LoVo (cell line): ENCODE measurements around the gene WEE1.
"Not testable (repeated sequence)": the region's sequence is repeated elsewhere in the genome, so short reads cannot be mapped to it uniquely, and the experiment has no call there.

Source experiments
- DNase-seq: peaks from one replicate; pipeline ENCODE4 v3.0.0-alpha.2; 2016; ENCODE audit warnings: low spot score

Gene WEE1

DNA sequence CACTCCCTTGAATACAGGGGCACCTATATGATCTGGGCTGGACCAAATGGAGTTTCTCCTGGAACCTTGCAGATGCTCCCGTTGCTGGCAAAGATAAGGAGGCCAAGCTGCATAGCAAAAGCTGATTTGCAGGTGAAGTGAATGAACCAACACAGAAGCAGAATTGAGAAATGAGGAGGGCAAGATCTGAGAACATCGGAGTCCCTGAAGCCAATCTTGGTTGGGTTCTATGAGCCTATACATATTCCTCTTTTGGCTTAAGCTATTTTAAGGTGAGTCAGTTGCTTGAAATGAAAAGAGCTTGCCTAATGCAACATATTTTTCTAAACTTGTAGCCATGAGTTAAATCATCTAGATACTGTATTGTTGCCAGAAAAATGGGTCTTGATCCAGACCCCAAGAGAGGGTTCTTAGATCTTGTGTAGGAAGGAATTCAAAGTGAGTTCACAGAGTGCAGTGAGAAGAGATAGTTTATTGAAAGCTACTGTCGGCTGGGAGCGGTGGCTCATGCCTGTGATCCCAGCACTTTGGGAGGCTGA is 23.5 kb downstream of the WEE1 start:
- DNase-seq, result no peak

DNA sequence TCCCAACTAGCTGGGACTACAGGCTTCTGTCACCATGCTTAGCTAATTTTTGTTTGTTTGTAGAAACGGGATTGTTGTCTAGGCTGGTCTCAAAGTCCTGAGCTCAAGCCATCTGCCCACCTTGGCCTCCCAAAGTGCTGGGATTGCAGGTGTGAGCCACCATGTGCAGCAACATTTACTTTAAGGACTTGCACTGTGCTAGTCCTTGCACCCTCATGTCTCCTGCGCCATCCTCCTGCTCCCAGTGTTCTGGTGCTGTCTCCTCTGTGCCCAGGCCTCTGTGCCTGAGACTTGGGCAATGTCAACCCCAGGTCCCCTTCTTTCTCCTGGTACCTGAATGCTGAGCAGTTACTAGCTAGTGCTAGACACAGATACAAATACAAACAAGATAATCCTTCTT is 26.7 kb downstream of the WEE1 start:
- DNase-seq, result no peak

DNA sequence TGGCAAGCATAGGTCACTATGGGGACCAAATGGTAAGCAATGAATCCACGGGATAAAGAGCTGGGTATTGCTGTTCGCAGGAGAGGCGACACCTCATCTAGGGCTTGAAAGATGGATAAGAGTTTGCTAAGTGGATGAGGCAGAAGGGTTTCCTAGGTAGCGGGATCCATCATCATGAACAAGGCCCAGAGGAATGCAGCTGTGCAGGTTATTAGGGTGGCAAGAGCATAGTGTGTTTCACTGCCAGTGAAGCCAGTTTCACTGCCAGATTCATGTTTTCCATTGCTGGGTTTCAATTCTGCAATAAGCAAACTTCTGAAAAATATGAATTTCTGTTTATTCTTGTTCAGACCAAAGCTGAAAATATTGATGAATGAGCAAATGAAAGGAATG is 27.2 kb downstream of the WEE1 start:
- no peak for DNase-seq

DNA sequence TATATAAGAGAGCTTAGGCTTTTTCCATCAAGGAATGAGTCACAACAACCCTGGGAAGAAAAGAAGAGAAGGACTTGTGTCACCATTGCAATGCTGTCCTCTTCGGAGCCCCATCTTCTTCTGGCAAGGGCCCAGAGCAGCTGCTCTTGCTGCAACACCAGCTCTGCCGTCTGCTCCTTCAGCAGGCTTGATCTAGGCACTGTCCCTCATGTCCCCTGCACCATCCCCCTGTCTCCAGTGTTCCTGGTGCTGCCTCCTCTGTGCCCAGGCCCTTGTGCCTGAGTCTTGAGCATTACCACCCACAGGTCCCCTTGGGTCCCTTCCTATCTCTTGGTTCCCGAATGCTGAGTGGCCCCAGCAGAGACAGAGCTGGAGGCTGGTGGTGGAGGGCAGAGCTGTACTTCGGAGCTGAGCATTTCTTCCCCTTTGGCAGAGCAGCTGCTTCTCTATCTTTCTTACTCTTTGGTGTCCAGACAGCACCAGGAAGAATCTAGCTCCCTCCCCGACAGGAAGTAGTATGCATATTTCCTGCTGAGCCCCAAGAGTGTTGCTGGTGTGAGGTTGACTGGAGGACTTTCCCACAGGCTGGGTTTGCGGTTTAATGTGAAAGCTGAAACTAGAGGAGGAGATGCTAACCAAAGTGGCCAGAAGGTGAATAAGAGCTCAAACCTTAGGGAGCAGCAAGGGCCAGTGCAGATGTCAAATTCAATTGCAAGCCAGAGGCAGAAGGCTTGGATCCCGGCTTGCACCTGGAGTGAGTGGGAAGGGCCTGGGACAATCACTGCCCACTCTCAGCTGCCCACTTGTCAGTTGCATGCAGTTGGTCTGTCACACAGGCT is 27.8 kb downstream of the WEE1 start:
- no peak for DNase-seq

- DNase-seq, result no peak
These were observed 28.4 kb downstream of the WEE1 start for GRCh38 chr11:9601876-9602199.

DNA sequence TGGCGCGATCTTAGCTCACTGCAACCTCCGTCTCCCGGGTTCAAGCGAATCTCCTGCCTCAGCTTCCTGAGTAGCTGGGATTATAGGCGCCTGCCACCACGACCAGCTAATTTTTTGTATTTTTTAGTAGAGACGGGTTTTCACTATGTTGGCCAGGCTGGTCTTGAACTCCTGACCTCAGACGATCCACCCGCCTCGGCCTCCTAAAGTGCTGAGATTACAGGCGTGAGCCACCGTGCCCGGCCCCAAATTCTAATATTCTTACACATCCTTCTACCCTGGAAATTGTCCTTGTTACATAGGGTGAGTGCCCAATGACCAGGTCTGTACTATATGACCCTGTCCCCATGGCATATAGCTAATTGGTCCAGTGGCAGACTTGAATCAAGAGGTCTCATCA is 29.7 kb downstream of the WEE1 start:
- not testable (repeated sequence) for DNase-seq

GRCh38 chr11:9604134-9604533 is 30.7 kb downstream of the WEE1 start:
- DNase-seq, result no peak

DNA sequence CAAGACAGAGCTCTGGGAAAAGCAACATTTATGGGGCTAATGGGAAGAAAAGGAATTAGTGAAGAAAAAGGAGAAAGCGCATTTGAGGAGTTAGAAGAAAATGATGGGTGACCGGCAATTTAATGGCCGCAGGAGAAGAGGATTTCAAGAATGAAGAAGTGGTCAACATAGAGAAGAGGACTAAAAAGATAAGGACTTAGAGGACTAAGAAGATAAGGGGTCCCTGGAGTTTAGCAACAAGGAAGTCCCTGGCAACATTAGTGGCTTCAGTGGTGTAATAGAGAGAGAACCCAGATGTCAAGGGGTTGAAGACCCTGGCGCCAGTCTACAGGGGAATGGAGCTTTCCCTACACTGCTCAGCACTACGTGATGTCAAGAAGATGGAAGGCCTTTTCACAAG is 32.3 kb downstream of the WEE1 start:
- no peak for DNase-seq

GRCh38 chr11:9606809-9607510 is 33.5 kb downstream of the WEE1 start:
- DNase-seq, result peak; percentile 65

- DNase-seq, result no peak
These were observed 34.0 kb downstream of the WEE1 start for GRCh38 chr11:9607511-9607899.

GRCh38 chr11:9609002-9609759 is 35.7 kb downstream of the WEE1 start:
- no peak for DNase-seq

GRCh38 chr11:9609841-9610240 is 36.4 kb downstream of the WEE1 start:
- DNase-seq, result peak; percentile 41

- DNase-seq, result peak; percentile 95
These were observed 39.8 kb downstream of the WEE1 start for GRCh38 chr11:9613118-9613829.

- peak; percentile 92 for DNase-seq
These were observed 40.6 kb downstream of the WEE1 start for GRCh38 chr11:9613830-9614762.

- DNase-seq, result no peak
These were observed 41.6 kb downstream of the WEE1 start for GRCh38 chr11:9615031-9615451.

GRCh38 chr11:9616042-9616675 is 42.7 kb downstream of the WEE1 start:
- peak; percentile 39 for DNase-seq

GRCh38 chr11:9616858-9617257 is 43.4 kb downstream of the WEE1 start:
- no peak for DNase-seq

DNA sequence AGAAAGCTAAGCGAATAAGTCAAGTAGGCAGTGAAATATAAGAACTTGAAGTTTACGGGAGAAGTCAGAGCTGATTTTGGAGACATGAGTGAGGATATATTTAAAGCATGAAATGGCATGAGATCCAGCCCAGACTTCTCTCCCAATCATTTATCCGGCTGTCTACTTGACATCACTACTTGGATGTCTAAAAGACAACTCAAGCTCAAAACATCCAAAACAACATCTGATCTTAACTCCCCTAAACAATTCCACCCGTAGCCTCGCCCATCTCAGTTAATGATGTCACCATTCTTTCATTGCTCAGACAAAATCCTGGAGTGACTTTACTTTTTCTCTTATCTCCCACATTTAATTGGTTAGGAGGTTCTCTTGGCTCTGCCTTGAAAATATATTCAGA is 44.5 kb downstream of the WEE1 start:
- no peak for DNase-seq

- DNase-seq, result no peak
These were observed 45.5 kb downstream of the WEE1 start for GRCh38 chr11:9619004-9619403.

DNA sequence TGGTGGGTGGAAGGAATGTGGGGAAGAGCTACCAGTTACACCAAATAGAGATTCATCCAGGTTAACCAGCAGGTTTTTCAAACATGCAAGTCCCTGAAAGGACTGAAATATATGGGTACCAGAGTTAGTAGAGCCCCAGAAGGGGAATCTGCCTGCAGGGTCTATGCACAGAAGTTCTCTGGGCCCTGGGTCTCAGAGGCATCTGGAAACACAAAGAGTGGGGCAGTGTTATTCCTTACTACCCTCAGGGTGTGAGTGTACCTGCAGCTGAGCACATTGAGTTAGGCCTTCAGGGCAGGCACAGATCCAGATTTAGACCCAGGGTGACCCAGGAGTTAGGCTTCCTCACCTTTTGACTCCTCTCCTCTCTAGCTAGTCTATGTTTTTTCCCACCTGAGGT is 46.5 kb downstream of the WEE1 start:
- DNase-seq, result no peak
